Stimulated activated CD8-positive, alpha-beta memory T cell treated with anti-CD3 and anti-CD28 coated beads, Interleukin-12 subunit alpha, Interleukin-12 subunit beta, amount 100 ng/mL, for 24 hours (primary cell): ENCODE results near the gene MCMBP.

Source experiments
- DNase-seq: peaks from one replicate; pipeline ENCODE4 v3.0.0-alpha.2; 2020; ENCODE audit errors: extremely low read depth

Gene MCMBP

GRCh38 chr10:119784340-119785067 is 88.1 kb downstream of the MCMBP start:
- DNase-seq, result no peak

DNA sequence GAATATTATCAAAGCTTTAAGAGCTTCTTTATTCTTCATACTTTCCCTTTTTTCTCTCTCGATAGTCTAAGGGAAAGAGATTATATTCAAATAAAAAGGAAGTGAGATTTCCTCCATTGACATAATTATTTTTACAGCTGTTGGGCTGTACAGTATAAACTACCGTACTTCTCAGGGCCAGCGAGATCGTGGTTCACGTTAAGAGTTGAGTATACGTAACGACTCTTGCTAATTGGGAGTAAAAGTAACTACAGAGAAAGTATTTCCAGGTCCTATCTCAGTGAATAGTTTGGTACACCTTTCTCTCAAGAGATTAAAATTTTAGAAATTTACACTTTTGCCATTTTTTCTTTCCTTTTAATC is 89.0 kb downstream of the MCMBP start:
- no peak for DNase-seq

- no peak for DNase-seq
Observed at GRCh38 chr10:119782981-119783664, 89.5 kb downstream of the MCMBP start.

- no peak for DNase-seq
Observed at GRCh38 chr10:119781498-119781897, 91.1 kb downstream of the MCMBP start.

- no peak for DNase-seq
Observed at GRCh38 chr10:119780879-119781480, 91.7 kb downstream of the MCMBP start.
